Measurements from ENCODE around the gene P4HA1.
"Not testable (repeated sequence)": the region's sequence is repeated elsewhere in the genome, so short reads cannot be mapped to it uniquely, and the experiment has no call there.

GRCh38 chr10:73021538-73022164 is 75.0 kb downstream of the P4HA1 start:
- not testable (repeated sequence) for TF ChIP-seq EP300, CTCF, POLR2AphosphoS5 (IDR thresholded peaks at IDR 0.05)

All from esophagus muscularis mucosa (tissue), 4 donors.